ENCODE data around the gene ATXN1.

The ATXN1 gene

GRCh38 chr6:16670617-16671051 is 90.6 kb downstream of the ATXN1 start:
- DNase-seq, result no peak

- no peak for DNase-seq
Observed at GRCh38 chr6:16670183-16670582, 91.1 kb downstream of the ATXN1 start.

- peak; percentile 27 for DNase-seq
Observed at GRCh38 chr6:16669227-16669626, 92.0 kb downstream of the ATXN1 start.

DNA sequence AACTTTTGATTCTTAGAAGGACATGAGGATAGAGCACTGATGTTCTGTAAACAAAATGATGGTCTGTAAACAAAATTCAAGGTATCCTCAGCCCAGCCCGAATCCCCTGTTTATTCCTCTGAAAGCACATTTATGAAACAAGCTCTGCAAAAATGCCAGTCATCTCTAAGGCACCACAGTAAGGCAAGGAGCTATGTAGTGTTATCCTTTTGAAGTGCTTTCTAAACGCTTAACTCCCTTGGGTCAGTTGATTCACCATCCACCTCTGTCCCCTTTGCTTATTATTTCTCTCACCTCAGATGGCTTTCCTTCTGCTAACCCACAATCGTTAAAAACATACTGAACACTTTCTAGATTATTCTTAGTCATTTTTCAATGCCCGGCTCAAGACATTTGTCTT is 93.8 kb downstream of the ATXN1 start:
- no peak for DNase-seq

- no peak for DNase-seq
Observed at GRCh38 chr6:16665992-16666391, 95.3 kb downstream of the ATXN1 start.

GRCh38 chr6:16665182-16665581 is 96.1 kb downstream of the ATXN1 start:
- DNase-seq, result no peak

DNA sequence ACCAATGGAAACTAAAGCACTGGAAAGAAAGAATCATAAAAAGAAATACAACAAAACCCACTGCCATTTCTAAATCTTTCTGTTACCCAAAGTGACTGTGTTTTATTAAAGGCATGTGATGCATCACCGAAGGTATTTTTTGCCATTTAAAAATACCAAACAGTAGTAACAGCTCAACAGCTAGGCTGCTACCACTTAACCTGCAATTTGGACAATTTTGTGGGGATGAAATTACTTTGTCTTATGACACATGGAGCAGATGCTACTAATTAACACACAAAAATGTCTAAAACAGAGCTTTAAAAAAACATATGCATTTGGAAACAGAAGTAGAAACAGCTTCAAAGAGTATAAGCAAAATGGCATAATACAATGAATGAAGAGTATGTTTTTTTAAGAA is 97.4 kb downstream of the ATXN1 start:
- DNase-seq, result no peak

DNA sequence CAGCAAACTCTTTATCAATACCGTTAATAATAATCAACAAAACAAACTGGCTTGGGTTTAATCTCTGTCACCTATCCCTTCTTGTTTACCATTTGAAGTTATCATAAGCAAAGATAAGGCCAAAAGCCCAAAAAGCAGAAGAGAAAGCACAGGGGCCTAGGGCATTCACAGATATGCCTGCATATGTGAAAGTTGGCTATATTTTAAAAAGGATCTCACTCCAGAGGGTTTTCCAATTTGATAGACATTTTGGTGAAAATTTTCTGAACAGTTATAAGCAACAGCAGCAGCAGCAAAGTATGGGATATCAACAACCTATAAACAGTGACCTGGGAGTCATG is 101.1 kb downstream of the ATXN1 start:
- no peak for DNase-seq

DNA sequence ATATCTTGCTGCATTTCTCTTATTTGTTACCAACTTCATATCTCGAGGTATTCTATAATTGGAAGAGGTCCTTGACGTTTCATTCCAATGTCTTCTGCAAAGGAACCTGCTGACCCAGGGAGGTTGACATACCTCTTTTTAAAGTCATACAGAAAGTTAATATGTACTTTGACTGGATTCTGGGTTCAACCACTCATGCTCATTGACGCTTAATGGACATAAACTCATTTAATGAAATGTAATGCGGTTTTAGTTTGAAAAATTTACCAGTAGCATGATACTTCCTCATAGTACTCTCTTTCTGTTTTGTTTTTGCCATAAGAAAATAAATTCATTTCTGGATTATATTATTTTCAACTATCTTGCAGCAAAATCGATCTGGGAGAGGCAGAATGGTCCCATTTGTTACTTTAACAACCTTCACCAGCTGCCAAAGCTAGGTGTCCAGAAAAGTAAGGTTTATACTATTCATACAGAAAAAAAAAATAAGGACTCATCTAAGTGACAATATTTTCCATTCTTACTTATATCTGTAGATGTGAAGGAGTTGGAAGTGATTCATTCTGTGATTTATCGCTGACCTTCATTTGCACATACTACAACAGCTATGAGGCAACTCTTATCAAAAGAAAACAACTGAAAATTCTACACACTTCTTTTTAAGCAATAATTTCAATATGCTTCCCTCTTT is 101.6 kb downstream of the ATXN1 start:
- DNase-seq, result no peak

GRCh38 chr6:16658348-16659034 is 102.8 kb downstream of the ATXN1 start:
- no peak for DNase-seq

DNA sequence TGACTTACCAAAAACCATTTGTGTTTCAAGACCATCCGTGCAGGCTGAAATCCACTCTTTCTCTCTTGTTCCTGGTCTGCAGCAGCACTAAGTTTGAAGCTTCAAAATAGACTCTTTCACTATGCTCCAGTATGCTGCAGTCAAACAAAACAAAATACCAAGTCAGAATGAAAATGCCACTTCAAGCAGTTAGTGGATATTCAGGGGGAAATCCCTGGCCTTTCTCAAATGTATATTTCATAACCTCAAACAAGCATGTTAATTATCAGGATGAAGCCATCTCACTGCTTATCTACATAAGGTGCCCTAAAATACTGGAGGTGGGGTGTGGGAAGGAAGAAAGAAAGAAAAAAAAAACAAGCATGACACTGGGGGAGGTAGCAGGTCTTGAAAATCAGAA is 103.5 kb downstream of the ATXN1 start:
- no peak for DNase-seq

DNA sequence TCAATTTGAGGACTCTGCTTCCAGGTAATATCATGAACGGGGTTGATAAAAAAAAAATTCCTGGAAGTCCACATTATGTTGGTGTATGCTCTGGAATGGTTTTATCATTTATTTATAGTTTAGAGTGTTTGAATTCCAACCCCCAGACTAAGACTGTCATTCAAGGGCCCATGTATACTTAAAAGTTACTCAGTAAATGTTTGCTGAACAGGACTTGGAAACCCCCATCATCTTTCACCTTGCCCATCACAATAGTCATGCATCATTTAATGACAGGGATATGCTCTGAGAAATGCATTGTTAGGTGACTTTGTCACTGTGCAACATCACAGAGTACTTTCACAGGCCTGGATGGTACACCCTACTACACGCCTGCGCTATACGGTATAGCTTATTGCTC is 104.8 kb downstream of the ATXN1 start:
- DNase-seq, result no peak

GRCh38 chr6:16654701-16655100 is 106.6 kb downstream of the ATXN1 start:
- DNase-seq, result no peak

DNA sequence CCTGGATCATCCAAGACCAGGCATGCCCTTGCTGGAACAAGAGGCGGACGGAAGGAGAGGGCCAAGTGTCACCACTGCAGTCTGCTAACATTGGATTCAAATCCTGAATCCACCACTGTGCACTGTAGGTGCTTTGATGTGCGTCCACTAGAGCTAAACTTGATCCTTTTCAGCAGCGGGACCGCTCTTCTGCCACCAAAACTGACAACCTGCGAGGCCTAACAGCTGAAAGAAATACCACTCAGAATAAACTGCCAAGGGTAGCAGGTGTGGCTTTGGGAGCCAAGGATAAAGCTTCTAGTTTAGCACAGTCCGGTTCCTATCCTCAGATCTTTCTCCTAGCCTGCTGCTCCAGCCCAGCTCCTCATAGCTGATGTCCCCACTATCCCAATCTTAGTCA is 108.0 kb downstream of the ATXN1 start:
- DNase-seq, result no peak

- no peak for DNase-seq
Observed at GRCh38 chr6:16651871-16652270, 109.4 kb downstream of the ATXN1 start.

DNA sequence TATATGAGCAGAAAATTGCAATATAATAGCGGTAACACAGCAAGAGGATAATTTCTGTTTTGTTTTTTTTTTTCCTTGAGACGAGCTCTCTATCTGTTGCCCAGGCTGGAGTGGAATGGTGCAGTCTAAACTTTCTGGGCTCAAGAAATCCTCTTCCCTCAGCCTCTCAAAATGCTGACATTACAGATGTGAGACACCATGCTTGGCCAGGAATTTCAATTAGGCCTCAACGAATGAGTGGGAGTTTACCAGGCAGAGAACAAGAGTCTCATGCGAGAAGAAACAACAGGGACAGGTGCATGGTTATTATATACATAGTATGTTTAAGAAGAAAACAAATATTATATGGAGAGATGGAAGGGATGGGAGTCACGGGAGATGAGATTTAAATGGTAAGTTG is 111.4 kb downstream of the ATXN1 start:
- no peak for DNase-seq

- no peak for DNase-seq
Observed at GRCh38 chr6:16649241-16649640, 112.0 kb downstream of the ATXN1 start.

DNA sequence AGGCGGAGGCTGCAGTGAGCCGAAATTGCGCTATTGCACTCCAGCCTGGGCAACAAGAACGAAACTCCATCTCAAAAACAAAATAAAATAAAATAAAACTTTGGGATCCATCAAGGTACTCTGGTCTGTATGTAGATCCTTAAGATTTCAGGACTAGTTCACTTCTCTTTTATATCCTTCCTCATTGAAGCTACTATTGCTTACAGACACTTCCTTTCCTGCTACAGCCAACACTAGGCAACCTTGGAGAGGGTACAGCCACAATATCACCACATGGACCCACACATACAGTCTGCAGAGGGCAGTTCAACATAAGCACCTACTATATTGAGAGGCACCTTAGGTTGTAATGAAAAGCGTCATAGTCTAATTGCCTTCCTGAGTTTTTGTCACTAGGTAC is 113.3 kb downstream of the ATXN1 start:
- DNase-seq, result no peak

DNA sequence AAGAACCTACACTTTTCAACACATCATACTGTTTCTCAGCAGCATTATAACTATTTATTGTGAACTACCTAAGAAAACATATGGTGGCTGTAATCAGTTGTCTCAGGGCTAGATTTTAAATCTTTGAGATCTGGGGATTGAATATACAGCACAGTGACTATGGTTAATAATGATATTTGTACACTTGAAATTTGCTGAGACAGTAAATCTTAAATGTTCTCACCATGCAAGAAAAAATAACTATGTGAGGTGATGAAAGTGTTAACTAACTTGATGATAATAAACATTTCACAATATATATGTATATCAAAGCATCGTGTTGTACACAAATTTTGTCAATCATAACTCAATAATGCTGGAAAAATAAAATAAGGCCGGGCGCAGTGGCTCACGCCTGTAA is 113.8 kb downstream of the ATXN1 start:
- no peak for DNase-seq

DNA sequence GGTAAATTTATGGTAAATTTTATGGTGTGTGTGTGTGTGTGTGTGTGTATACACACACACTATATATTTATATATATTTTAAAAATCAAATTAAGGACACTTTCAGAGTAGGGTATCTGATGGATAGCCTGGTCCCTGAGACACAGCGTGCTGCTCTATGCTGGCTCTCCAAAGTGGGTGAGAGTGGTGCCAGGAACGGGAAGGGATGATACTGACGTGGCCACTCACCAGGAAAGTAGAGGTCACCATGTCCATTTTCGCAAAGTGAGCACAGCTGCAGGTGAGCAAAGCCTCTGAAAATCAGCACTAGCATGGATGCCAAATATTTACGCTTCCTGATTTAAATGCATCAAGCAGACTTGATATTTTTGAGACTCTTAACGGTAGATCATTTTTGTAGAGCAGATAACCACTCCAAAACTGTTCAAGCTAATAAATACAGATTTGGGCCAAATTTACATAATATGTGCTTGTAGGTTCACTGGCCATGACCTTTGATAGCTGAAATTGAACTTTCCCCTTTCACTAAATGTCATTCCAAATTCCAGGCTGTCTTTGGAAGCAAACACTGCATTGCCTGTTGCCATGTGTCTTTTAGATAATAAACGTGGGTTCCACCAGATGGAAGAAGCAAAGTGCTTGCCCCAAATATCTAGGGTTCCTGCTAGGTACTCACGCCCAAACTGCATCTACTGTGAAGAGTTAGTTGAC is 116.6 kb downstream of the ATXN1 start:
- DNase-seq, result no peak

- DNase-seq, result no peak
Observed at GRCh38 chr6:16639684-16640480, 121.4 kb downstream of the ATXN1 start.

DNA sequence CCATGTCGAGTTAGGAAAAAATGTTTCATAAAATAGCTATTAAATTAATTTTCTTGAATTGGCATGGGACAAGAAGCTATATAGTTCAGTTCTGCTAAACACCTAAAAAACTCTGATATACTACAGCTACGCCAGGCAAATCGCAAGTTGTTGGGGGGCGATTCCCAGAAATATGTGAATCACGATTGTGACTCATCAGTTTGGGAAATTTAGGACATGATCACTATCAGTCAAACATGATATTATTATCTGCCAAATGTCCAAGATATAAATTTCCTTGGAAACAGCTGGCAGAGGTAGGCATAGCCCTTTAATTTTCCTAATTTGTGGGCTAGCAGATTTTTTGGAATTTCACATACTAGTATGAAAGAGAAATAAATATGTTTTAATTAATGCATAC is 123.6 kb downstream of the ATXN1 start:
- no peak for DNase-seq
